GM19467 (cell line): ENCODE results near the gene CYSRT1.

Experiments
- ATAC-seq: cut with Tn5 transposase; IDR thresholded peaks from one replicate; pipeline ENCODE4 v1.9.1; 2021; ENCODE audit warnings: mild to moderate bottlenecking, moderate library complexity; ENCODE audit not compliant: unreplicated experiment

The CYSRT1 gene

GRCh38 chr9:137224830-137225694 lies at the start of gene CYSRT1:
TSS of gene CYSRT1 (plus strand) at chr9:137225174. CDS start at chr9:137225622, 448 bp downstream.
- ATAC-seq = no peak

- ATAC-seq = no peak
Observed at GRCh38 chr9:137175345-137175961, 49.5 kb upstream of the CYSRT1 start.

- no peak for ATAC-seq
Observed at GRCh38 chr9:137176302-137177182, 48.4 kb upstream of the CYSRT1 start.

- no peak for ATAC-seq
Observed at GRCh38 chr9:137178201-137178938, 46.6 kb upstream of the CYSRT1 start.

- ATAC-seq = no peak
Observed at GRCh38 chr9:137178939-137179630, 45.9 kb upstream of the CYSRT1 start.

GRCh38 chr9:137179761-137180160 lies 45.2 kb upstream of the CYSRT1 start:
- ATAC-seq = no peak

GRCh38 chr9:137180491-137180890 lies 44.5 kb upstream of the CYSRT1 start:
- ATAC-seq = no peak

GRCh38 chr9:137181680-137182079 lies 43.3 kb upstream of the CYSRT1 start:
- no peak for ATAC-seq

GRCh38 chr9:137182836-137183235 lies 42.1 kb upstream of the CYSRT1 start:
- ATAC-seq = no peak

GRCh38 chr9:137183980-137184595 lies 40.9 kb upstream of the CYSRT1 start:
- no peak for ATAC-seq

- no peak for ATAC-seq
Observed at GRCh38 chr9:137184881-137185660, 39.9 kb upstream of the CYSRT1 start.

GRCh38 chr9:137185921-137186320 lies 39.1 kb upstream of the CYSRT1 start:
- no peak for ATAC-seq

GRCh38 chr9:137186385-137186784 lies 38.6 kb upstream of the CYSRT1 start:
- no peak for ATAC-seq

GRCh38 chr9:137187386-137187785 lies 37.6 kb upstream of the CYSRT1 start:
- ATAC-seq = no peak

- ATAC-seq = no peak
Observed at GRCh38 chr9:137188086-137188489, 36.9 kb upstream of the CYSRT1 start.

- peak; percentile 74 for ATAC-seq
Observed at GRCh38 chr9:137188490-137189296, 36.3 kb upstream of the CYSRT1 start, which contains the start of the genes ANAPC2 and SSNA1. TSS of gene ANAPC2 (minus strand) at chr9:137188560. CDS start at chr9:137188532, 28 bp downstream. TSS of gene SSNA1 (plus strand) at chr9:137188676. CDS start at chr9:137188727, 51 bp downstream.
